Loucy (cell line): Measurements from ENCODE around the gene PDZD8.

Experiments
- EZH2phosphoT487 ChIP-seq: fragments of 200-600 bp; IDR thresholded peaks from 2 replicates; pipeline ENCODE4 v1.6.1; 2018; ENCODE audit warnings: antibody characterized with exemption, mild to moderate bottlenecking, moderate library complexity, borderline replicate concordance
- TF ChIP-seq, protein P1 (sequence below): fragments of 200-600 bp; sonication (generic); conservative IDR thresholded peaks from 2 replicates; pipeline ENCODE4 v1.5.1; 2014; ENCODE audit warnings: mild to moderate bottlenecking, antibody characterized with exemption, low read length

DNA sequence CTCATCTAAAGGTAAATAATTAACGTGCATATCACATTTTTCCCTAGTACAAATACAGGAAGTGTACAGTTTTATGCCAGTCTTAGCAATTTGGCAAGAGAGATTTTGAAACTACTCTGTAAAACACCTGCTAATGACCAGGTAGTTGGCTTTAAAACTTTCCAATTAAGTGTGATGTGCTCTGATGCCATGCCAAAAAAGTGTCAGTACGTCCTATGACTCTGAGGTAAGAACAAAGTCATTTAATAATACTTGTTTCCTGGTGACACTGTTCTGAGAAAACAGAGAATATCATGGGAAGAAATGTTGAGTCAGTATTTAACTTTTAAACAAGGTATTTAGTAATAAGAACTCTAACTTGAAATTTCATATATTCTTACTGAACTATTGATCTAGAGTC lies 9.6 kb downstream of the PDZD8 start:
- no peak for TF ChIP-seq EZH2phosphoT487
- TF ChIP-seq, protein P1, sequence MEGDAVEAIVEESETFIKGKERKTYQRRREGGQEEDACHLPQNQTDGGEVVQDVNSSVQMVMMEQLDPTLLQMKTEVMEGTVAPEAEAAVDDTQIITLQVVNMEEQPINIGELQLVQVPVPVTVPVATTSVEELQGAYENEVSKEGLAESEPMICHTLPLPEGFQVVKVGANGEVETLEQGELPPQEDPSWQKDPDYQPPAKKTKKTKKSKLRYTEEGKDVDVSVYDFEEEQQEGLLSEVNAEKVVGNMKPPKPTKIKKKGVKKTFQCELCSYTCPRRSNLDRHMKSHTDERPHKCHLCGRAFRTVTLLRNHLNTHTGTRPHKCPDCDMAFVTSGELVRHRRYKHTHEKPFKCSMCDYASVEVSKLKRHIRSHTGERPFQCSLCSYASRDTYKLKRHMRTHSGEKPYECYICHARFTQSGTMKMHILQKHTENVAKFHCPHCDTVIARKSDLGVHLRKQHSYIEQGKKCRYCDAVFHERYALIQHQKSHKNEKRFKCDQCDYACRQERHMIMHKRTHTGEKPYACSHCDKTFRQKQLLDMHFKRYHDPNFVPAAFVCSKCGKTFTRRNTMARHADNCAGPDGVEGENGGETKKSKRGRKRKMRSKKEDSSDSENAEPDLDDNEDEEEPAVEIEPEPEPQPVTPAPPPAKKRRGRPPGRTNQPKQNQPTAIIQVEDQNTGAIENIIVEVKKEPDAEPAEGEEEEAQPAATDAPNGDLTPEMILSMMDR, result no peak
